ENCODE results near the gene HMX3.

HMX3 gene

DNA sequence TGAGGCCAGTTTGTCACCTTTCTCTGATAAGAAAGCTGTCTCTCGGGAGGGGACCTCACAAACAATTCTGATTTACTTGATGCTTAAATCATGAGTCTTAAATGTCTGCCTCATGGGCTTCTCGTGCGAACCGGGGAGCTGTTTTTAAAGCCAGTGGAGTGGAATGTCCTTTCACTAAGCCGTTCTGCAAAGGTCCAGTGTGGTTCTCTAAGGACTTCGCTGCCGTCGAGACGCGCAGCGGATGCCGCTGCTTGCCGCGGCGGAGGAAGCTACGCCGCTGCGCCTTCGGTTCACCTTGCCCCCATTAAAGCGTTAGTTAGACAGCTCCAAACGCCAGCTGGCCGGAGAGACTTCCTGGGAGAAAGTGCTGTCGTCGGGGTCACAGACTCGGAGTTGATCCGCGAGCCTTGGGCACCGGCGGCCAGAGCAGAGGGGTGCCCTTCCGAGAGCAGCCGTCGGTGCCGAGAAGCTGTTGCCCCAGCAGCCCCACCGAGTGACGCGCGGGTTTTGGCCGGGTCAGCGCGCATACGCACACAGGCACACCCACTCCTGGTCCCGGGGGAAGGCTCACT, 1.3 kb upstream of the HMX3 start:
- DNase-seq (ENCODE audit: low read depth, low spot score): no peak

DNA sequence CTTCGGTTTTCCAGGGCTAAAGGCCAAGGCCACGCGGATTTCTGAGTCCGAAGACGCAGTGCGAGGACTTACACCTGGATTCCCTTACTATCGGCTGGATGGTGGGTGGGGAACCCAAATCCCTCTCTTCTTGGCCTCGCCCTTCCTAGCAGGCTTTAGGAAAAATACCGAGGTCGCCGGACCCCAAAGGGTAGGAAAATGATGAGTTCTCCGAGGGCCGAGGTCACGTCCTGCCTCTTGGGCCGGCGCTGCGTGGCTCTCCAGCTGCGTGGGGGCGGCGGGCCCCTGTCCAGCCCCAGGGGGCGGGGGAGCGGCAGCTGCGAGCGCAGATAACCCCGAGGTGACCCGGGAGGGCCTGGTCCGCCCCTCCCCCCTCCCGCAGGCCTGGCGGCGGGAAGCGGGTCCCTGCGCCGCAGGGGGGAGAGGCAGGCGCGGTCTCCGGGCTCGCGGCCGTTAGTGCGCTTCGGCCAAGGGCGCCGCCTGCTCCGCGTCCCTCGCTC, 805 bp upstream of the HMX3 start:
- no peak for DNase-seq (ENCODE audit: low read depth, low spot score)

DNA sequence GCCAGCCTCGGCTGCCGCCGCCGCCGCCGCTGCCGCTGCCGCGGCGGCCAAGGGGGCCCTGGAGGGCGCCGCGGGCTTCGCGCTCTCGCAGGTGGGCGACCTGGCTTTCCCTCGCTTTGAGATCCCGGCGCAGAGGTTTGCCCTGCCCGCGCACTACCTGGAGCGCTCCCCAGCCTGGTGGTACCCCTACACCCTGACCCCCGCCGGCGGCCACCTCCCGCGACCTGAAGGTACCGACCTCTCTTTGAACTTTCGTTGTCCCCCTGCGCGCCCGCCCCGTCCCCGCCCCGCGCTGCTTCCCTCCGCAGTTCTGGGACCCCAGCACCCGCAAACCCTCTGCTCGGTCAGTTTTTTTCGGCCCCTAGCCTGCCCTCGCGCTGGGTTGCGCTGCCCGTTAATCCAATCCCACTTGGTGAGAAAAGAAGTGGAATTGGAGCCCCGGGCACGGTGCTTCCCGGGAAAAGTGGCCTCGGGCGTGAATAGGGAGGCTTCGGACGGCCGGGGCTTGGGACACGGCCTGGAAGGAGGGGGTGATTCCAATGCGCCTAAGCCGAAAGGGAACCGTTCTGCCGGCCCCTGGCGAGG, 543 bp downstream of the HMX3 start:
- DNase-seq (ENCODE audit: low read depth, low spot score): no peak

DNA sequence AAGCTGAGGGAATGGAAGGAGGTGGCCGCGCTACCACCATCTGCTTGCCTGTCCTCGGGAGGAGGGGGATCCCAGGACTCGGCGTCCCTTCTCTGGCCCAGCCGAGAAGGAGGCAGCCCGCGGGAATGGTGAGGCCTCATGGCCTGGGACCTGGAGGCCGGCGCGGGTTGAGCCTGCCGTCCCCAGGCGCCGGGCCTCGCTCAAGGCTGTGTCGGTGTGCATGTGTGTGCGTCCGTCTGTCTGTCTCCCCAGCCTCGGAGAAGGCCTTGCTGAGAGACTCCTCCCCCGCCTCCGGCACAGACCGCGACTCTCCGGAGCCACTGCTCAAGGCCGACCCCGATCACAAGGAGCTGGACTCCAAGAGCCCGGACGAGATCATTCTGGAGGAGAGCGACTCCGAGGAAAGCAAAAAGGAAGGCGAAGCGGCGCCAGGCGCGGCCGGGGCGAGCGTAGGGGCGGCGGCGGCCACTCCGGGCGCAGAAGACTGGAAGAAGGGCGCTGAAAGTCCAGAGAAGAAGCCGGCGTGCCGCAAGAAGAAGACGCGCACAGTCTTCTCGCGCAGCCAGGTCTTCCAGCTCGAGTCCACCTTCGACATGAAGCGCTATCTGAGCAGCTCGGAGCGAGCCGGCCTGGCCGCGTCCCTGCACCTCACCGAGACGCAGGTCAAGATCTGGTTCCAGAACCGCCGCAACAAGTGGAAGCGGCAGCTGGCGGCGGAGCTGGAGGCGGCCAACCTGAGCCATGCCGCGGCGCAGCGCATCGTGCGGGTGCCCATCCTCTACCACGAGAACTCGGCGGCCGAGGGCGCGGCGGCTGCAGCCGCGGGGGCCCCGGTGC, 1.3 kb downstream of the HMX3 start:
- DNase-seq (ENCODE audit: low read depth, low spot score): peak; percentile 53

DNA sequence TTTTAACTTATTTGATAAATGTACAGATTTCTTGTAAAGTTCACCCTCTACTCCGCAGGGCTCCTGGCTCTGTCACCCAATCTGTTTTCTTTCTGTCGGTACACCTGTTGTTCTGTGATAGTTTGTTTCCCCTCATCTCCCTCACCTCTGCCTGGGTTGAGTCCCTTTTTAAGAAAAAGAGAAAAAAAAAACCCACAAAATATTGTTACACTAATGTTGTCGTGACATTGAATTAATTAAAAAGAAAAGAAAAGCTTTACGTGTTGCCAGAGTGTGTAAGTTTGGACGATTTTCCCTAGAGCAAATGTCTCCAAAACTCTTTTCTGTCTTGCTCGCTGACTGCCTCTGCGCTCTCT, 3.4 kb downstream of the HMX3 start:
- DNase-seq (ENCODE audit: low read depth, low spot score): no peak

DNA sequence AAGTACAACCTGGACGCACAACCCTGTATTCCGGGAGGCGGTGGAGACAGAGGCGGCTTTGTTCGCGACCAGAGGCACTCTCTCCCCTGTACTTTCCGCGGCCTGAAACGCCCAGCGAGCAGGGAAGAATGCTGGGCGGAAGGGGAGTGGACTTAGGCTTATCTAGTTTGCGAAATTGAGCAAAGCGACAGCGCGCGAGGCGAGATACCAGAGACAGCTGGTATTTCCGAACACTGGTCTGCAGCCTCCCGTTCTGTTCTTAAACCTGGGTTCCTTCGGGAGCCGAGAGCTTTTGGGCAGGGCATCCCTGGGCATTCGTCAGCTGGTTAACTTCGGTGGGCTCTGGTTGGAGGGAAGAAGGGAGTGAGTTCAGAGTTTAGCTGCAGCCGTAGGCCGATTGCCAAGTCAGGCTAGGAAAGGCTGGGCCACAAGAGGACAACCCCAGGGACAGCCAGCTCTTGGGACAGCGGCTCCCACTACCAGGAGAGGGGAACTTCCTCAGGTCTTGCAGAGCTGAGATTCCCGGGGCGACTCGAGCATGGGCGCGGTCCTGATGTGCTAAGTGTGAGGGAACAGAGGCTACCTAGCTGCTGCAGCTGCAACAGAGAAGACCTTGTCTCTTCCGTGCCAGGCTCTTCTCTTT, 3.9 kb downstream of the HMX3 start:
- DNase-seq (ENCODE audit: low read depth, low spot score): no peak

DNA sequence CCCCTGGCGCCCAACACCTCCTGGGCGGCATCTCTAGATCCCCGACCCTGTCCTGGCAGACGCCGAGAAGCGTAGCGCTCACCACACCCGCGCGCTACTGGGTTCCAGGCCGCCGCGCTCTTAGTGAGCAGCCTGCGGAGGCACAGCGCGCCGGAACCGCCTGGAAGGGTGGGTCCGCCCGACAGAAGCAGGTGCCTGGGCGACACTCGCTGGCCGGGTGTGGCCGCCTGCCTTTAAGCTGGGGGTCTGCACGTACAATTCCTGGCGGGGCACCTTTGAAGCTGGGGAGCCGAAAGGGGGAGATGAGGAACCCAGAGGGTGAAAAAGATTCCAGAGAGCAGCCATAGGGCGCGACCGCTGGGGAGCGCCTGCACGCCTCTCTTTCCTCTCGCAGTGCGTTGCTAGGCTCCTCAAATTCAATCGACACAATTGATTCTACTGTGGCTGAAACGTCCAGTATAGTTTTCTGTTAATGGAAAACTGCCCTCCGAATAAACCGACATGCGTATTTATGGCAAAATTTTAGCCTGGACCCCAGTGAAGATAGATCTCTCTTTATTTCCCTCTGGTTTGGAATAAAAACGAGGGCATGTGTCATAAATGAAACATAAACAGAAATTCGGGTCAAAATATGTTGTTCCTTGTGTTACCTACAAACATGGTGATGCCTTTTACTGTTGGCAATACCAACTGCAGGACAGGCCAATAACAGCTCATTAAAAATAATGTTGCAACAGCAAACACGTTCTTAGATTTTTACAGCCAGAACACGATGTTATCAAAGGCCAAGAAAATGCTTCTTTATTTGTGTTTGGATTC, 4.6 kb downstream of the HMX3 start:
- DNase-seq (ENCODE audit: low read depth, low spot score): no peak

DNA sequence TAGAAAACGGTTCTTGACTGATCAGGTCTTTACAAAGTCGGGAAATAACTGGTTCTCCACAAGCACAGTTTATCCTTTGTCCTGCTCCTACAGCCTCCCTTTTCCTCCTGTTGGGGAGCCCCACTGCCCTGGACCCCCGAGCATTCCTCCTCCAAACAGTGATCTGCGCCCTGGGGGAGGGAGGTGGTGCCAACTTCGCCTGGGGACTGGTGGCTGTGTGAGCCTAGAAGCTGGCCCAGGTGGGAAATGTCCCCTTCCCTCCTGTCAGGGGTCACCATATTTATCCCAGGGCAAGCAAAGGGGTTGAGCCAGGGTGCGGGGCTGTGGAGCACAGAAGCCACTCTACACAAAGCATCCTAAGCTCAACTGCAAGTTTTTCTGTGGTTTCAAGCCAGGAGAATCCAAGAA, 5.2 kb downstream of the HMX3 start:
- no peak for DNase-seq (ENCODE audit: low read depth, low spot score)

DNA sequence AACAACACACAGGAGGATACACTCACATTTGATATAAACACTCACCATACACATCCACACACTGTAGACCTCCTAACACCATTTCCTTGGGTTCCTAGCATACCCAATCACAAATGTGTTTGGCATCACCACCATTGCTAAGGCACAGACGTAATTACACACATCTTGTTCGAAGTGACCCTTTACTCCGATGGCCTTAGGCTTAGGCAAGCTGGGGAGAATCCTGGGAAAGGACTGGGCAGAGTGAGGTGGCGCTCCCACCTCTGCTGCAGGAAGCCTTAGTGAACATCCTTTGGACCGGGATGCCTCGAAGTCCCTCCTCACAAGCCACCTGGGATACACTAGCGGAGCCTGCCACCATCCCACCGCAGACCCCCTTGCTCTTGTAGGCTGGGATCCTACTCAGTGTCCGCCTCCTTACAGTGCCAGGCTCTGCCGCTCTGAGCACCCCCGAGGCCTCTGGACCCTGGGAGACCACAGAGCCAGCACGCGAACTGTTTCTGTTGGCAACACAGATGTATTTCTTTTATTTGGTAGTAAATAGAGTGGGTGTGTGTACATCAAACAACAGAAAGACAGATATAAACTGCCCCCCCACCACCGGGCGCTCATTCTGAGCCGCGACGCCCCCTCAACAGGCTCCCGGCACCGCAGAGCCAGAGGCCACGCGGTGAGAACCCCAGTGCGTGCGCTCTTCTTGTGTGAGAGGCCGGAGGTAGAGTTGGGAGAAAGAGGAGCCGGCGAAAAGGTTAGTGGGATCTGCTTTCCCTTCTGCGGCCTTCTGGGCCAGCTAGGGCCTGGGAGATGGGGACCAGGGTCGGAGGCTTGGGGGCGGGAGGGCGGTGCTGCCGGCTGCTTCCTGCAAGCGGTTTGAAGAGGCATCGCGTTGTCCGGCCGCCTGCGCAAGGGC, 6.3 kb downstream of the HMX3 start:
- no peak for DNase-seq (ENCODE audit: low read depth, low spot score)

DNA sequence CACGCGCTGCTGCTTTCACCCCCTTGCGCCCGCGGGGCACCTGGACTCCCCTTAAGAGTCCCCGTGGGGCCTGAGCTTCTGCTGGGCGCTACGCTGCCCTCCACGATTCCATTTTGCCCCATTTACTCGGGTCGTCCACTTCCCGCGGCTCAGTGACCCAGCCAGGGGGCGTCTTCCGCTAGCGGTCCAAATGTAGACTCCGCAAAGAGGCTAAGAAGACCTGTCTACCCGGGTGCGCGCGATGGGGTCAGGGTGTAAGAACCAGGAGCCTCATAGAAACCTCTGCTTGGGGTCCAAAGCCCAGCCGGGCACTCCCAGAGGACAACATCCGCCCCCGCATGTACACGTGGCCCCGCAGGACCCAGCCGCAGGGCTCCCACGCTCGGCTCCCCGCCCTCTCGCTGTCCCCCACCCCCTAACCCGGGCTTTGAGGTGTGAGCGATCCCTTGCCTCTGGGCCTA, 7.0 kb downstream of the HMX3 start:
- DNase-seq (ENCODE audit: low read depth, low spot score): no peak

DNA sequence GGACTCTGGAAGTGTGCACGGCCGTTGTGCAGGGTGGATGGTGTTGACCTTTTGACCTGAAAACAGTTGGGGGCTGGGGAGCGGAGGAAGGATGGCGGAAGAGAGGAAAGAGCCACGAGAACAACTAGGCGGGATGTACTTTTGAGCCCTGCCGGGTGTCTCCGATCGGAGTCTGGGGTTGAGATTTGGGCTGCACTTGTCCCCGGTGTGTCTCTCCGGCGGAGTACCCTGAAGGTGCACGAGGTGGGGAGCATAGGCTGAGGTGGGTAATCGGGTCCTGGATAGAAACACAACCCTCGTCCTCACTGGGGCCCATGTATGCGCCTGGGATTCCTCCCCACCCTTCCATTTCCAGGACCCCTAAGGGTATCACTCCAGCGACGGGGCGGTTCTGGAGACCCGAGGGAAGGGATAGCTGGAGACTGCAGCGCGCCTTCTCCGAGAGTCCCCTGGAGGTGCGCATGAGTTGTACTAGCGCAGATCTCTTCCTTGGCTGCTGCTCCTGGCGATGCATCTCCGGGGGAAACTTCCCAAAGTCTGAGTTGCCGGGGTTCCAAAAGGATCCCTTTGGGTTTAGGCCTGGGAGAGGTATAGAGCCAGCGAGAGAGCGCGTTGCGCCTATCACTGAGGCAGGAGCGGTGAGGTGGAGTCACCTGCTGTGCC, 7.5 kb downstream of the HMX3 start:
- no peak for DNase-seq (ENCODE audit: low read depth, low spot score)

DNA sequence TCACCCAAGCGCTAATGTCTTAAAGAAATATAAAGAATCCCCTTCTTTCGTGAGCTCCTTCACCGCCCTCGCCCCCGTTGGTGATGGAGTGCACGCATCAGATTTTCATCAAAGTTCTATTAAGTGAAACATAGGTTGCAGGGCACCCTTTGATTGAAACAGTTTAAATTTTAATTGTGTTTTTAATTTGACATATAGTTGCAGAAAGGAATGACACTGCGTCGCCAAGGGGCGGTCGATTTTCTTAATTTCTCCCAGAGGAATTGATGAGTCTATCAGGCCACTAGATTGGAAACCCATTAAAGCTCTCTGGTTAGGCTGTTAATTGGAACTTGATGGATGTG, 8.0 kb downstream of the HMX3 start:
- DNase-seq (ENCODE audit: low read depth, low spot score): no peak

DNA sequence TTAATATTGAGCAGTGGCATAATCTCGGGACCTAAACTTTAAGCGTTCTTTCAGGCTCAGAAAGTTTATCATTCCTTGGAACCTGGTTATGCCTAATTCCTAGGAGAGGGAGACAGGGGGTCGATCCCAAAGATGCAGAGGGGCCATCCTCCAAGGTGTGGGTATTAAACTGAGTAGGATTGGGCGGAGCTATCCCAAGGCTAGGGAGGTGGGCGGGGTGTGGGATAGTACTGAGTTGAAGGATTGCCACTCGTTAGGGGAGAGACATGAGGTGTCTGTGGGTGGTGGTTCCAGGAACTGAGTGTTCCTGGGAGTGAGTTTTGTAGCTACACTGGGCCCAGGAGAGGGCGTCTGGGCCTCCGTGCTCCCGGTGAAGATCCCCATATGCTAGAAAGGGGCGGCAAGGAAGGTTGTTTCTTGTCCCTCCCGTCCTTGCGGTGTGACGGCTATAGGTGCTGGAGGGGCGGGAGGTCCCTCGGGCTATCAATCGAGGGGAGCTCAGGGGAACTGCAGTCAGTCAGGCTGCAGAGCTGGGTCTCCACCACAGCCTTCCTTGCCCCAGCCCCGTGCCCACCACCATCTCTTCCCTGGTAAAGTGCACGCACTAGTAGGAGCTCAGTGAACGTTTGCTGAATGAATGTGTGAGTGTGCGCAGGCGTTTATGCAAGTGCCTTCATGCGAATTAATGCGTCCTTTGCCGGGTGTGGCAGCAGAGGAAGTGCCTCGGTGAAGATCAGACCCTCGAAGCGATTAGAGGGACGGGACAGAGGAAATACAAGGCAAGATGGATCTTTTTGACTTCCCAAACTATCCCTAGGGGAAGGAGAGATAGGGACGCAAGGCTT, 9.1 kb downstream of the HMX3 start:
- DNase-seq (ENCODE audit: low read depth, low spot score): no peak

DNA sequence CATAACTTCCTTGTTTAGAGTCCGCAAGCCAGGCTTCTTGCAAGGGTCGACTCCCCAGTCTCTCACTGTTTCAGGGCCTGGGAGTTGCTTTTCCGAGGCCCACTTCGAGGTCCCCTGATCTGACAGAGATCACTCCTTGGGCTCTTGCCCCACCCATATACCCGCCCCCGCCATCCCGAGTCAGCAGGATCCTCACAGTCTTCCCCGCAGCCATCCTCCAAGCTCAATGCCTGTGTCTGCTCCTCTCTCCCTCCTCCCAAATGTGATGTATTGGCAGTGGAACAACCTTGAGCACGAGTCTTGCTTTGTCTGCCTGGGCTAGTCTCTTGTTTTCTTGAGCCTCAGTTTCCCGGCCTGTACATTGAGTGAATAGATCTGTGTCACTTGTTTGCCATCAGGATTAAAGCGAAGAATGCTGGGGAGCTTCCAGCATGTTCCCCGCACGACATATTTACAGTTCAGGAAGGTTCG, 9.8 kb downstream of the HMX3 start:
- DNase-seq (ENCODE audit: low read depth, low spot score): no peak

DNA sequence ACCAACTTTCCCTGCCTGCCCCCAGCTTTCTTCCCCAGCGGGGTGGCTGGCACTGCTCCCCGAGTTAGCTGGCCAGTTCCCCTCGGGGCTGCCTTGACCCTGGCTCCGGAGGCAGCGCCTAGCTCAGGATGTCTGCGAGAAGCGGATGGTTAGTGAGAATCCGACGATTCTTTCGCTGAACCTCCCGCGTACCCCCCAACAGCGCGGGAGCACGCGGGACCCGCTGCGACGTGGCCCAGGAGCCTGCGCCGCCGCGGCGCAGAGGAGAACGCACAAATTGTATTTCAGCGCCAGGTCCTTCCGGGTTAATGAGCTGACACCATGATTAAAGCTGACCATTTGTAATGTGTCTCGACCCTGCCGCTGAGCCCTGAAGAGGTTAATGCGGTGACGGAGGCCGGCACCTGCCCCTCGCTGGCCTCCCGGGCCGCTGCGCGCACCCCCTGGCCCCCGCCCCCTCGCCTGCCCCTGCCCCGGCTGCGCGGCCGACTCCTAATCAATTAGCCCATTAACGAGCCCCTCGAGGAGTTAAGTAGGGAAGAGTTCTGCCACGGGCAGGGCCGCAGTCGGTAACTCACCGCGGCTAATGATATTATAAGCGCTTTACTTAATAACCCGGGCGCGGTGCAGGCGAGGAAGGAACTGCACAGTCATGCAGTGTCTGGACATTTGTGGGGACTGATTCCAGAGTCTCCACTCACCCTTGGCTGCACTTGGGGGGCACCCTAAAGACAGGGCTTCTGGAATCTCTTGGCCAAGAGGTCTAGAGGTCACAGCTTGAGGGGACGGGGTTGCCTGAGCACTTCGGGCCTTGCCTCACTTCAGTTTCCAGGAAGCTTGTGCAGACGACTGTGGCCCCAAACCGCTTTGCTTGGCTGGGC, 10.5 kb downstream of the HMX3 start:
- DNase-seq (ENCODE audit: low read depth, low spot score): no peak

DNA sequence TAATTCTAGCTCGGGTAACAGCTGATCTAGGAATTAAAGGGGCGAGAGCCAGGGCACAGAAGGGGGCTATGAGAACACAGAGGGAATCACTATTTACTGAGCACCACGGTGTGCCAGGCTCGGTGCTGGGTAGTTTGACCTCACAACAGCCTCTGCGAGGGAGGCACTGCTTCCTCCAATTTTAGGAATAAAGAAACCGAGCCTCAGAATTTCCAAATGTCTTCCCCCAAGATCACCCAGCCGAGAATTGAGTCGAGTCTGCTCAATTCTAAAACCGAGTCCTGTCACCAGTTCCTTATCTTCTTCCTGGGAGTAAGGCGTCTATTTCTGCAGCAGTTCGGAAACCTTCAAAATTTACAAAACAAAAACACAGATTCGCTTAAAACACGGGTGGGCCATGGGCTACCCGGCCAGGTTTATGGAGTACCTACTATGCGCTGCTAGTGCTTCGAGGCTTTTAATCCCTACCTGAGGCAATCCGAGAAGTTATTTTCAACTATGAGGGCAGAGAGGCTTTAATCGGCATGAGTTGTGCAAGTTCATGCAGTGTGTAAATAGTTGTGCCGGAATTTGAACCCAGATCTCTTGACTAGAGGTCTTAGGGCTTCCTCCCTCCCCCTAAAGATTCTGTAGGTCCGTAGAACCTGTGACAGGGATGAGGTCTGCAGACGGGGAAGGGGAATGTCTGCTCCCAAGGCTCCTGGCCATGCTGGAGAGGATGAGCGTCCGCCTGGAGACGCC, 11.3 kb downstream of the HMX3 start:
- no peak for DNase-seq (ENCODE audit: low read depth, low spot score)
